ENCODE results near the gene EIF3B.
A peak's percentile ranks its signal among the peaks of the same experiment; 100 is the strongest.

DNA sequence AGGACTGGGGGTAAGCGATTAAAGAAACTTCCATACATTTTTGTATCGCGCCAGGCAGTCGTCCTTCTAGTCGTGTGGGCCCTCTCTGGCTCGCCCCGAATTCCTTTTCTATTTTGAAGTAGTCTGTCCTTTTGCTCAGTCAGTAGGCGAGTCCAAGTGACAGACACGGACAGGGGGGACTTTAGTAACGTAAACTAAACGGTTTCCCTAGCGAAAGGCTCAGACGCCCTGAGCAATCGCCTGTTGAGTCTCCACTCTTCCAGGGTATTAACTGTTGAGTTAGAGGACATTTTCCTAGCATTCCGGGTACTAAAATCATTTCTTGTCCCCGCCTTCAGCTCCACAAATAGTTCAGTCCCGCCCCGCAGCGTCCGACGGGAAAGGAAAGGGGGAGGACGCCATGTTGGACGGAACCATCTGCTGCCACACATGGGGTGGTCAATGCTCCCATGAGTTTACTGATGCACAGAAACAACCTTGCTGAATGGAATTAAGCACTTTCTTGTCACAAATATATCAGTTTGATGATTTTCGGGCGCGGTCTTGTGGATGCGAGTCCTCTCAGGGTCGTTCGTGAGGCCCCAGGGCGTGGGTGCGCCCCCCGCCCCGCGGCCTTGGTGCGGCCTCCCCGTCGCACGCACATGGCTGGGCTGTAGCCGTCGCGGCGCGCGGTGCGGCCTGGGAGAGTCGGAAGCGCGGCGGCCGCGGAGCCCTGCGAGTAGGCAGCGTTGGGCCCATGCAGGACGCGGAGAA is at the start of gene EIF3B:
- TF ChIP-seq, protein P1, sequence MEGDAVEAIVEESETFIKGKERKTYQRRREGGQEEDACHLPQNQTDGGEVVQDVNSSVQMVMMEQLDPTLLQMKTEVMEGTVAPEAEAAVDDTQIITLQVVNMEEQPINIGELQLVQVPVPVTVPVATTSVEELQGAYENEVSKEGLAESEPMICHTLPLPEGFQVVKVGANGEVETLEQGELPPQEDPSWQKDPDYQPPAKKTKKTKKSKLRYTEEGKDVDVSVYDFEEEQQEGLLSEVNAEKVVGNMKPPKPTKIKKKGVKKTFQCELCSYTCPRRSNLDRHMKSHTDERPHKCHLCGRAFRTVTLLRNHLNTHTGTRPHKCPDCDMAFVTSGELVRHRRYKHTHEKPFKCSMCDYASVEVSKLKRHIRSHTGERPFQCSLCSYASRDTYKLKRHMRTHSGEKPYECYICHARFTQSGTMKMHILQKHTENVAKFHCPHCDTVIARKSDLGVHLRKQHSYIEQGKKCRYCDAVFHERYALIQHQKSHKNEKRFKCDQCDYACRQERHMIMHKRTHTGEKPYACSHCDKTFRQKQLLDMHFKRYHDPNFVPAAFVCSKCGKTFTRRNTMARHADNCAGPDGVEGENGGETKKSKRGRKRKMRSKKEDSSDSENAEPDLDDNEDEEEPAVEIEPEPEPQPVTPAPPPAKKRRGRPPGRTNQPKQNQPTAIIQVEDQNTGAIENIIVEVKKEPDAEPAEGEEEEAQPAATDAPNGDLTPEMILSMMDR (IDR thresholded peaks at IDR 0.05; ENCODE audit: low read depth, low read length, missing input control) = no peak
- TF ChIP-seq, protein P2, sequence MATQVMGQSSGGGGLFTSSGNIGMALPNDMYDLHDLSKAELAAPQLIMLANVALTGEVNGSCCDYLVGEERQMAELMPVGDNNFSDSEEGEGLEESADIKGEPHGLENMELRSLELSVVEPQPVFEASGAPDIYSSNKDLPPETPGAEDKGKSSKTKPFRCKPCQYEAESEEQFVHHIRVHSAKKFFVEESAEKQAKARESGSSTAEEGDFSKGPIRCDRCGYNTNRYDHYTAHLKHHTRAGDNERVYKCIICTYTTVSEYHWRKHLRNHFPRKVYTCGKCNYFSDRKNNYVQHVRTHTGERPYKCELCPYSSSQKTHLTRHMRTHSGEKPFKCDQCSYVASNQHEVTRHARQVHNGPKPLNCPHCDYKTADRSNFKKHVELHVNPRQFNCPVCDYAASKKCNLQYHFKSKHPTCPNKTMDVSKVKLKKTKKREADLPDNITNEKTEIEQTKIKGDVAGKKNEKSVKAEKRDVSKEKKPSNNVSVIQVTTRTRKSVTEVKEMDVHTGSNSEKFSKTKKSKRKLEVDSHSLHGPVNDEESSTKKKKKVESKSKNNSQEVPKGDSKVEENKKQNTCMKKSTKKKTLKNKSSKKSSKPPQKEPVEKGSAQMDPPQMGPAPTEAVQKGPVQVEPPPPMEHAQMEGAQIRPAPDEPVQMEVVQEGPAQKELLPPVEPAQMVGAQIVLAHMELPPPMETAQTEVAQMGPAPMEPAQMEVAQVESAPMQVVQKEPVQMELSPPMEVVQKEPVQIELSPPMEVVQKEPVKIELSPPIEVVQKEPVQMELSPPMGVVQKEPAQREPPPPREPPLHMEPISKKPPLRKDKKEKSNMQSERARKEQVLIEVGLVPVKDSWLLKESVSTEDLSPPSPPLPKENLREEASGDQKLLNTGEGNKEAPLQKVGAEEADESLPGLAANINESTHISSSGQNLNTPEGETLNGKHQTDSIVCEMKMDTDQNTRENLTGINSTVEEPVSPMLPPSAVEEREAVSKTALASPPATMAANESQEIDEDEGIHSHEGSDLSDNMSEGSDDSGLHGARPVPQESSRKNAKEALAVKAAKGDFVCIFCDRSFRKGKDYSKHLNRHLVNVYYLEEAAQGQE (IDR thresholded peaks at IDR 0.05) = no peak
- TF ChIP-seq, protein P3, sequence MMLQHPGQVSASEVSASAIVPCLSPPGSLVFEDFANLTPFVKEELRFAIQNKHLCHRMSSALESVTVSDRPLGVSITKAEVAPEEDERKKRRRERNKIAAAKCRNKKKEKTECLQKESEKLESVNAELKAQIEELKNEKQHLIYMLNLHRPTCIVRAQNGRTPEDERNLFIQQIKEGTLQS (IDR thresholded peaks at IDR 0.05) = peak; percentile 41
- peak; percentile 99 for TF ChIP-seq YY1 (IDR thresholded peaks at IDR 0.05)

Measured in liver (tissue), 3 donors.